Stimulated activated CD4-positive, alpha-beta T cell treated with anti-CD3 and anti-CD28 coated beads, Interleukin-4, amount 100 ng/mL, for 24 hours (primary cell): ENCODE results near the gene HCAR2.
A peak's percentile ranks its signal among the peaks of the same experiment; 100 is the strongest.
"Not testable (repeated sequence)": the region's sequence is repeated elsewhere in the genome, so short reads cannot be mapped to it uniquely, and the experiment has no call there.

Experiments
- DNase-seq: peaks from one replicate; pipeline ENCODE4 v3.0.0-alpha.2; 2020

HCAR2 gene

DNA sequence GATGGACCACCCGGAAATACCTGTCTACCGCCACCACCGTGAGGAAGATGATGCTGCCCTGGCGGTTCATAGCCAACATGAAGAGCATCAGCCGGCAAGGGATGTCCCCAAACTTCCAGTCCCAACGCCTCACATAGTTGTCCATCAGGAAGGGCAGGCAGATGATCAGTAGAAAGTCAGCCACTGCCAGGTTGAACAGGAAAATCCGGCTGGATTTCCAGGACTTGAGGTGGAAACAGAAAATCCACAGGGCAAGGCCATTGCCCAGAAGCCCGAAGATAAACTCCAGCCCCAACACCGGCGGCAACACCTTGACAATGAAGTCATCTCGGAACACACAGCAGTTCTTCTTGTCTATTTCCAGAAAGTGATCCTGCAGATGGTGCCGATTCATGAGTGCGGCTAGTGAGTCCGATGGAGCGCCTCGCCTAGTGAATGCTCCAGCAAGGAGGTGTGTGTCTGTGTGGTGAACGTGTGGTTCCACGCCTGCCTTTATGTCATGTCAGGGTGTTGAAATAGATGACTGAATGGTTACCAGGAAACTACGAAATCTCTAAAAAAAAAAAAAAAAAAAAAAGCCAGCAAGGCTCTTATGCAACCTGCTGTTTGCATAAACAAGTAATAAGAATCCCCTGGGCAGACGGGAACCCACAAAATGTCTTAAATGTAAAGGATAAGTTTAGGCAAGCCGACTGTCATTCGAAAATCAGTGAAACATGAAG lies at the start of gene HCAR2:
TSS of gene HCAR2 (minus strand) at position 468 of the 722 bp plus-strand sequence. CDS start at position 394, 74 bp downstream.
- not testable (repeated sequence) for DNase-seq

DNA sequence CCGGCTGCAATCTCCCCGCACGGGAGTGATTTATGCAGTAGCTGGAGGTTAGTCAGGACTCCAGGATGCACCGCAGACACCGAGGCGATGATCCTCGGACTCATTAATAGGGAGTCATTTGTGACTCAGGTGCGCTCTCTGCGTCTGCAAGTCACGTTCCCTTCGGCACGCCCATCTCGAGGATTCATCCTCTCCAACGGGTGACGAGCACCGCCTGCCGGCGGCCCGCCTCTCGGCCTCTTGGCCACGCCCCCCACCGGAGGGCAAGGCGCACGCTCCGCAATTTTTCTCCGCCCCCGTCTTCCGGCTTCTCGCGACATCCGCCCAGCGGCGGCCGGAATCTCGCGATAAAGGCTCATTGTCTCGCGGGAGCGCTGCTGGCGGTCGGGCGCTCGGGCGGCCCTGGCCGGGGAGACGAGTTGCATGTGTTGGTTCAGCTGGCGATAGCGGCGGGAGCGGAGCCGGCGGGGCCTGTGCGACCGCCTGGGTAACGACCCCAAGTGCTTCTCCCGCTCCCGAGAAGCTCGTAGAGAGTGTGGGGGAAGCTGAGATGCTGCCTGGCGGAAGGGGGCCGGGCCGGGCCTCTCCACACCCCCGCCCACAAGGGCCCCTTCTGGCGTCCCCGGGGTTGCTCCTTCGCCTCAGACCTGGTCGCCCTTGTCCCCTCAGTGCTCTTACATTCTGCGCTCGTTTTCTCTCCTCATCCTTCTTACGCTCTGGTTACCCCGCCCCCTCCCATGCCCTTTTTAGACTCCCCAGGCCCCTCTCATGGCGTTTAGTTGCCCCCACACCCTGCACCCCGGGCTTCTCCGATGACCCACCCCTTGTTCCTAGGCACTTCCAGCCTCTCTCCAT lies 49.5 kb upstream of the HCAR2 start, which contains the start of gene DENR:
TSS of gene DENR (plus strand) at position 361 of the 855 bp plus-strand sequence. CDS start 878 bp downstream, outside the sequence.
- DNase-seq: peak; percentile 100

DNA sequence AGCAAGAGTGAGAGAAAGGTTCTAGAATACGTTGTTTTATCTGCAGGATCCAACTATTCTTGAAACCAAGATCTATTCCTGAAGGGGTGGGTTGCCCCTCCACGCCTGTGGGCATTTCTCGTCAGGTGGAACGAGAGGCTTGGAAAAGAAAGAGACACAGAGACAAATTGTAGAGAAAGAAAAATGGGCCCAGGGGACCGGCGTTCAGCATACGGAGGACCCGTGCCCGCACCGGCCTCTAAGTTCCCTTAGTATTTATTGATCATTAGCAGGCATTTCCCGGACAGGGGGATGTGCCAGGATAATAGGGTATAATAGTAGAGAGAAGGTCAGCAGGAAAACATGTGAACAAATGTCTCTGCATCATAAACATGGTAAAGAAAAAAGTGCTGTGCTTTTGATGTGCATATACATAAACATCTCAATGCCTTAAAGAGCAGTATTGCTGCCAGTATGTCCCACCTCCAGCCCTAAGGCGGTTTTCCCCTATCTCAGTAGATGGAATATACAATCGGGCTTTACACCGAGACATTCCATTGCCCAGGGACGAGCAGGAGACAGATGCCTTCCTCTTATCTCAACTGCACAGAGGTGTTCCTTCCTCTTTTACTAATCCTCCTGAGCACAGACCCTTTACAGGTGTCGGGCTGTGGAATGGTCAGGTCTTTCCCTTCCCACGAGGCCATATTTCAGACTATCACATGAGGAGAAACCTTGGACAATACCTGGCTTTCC lies 47.8 kb upstream of the HCAR2 start:
- DNase-seq: not testable (repeated sequence)

DNA sequence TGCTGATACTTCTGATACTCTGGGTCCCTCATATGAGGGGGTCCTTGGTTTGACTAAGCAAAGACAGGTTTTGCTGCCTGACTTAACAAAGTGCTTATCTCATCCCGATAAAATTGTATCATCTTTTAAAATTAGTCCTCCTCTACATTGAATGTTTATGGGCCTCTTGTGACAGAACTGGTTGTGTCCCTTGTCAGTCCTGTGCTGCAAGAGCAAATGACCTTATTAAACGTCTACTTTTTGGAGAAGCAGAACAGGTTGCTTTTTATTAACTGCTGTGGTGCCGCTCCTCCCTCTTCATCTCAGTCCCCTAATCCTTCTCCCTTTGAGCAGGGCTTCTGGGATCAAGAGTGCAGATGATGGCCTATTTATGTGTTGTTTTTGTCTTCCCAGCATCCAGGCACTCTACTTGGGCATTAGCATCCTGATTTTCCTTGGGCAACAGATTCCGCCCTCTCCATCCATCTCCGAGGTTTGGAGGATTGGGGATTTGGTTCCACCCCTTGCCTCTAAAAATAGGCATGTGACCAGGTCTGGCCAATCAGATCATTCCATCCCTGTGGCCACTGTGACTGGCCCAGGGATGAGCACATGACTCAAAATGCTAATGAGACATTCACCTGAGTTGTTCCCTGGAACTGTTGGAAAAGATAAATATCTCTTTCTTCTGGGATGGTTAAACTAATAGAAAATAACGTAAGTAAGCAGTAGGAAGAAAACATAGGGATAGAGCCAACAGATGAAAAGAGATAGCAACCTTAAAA lies 46.6 kb upstream of the HCAR2 start:
- no peak for DNase-seq

DNA sequence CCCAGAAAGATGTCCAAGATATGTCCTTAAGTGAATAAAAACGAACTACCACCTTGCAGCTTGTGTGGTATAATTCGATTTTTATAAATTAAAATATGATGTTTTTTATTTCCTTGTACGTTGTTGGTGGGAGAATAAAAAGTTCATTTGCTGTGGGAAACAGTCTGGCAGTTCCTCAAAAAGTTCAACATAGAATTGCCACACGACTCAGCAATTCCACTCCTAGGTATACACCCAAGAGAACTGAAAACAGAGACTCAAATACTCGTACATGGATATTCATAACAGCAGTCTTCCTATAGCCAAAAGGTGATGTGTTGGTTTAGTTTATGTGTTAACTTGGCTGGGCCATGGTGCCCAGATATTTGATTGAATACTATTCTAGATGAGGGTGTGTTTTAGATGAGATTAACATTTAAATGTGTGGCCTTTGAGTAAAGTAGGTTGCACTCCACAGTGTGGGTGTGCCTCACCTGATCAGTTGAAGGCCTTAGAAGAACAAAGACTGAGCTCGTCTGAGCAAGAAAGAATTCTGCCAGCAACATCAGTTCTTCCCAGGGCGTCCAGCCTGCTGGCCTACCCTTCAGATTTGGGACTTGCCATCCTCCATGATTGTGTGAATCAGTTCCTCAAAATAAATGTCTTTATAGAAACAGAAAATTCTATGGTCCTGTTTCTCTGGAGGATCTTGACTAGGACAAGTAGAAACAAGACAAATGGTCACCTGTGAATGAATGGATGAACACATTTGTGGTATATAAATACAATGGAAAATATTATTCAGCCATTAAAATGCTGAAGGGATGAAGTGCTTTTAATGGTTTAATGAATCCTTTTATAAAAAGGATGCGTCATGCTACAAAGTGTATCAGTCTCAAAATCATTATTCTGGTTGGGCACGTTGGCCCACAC lies 44.3 kb upstream of the HCAR2 start:
- DNase-seq: no peak

DNA sequence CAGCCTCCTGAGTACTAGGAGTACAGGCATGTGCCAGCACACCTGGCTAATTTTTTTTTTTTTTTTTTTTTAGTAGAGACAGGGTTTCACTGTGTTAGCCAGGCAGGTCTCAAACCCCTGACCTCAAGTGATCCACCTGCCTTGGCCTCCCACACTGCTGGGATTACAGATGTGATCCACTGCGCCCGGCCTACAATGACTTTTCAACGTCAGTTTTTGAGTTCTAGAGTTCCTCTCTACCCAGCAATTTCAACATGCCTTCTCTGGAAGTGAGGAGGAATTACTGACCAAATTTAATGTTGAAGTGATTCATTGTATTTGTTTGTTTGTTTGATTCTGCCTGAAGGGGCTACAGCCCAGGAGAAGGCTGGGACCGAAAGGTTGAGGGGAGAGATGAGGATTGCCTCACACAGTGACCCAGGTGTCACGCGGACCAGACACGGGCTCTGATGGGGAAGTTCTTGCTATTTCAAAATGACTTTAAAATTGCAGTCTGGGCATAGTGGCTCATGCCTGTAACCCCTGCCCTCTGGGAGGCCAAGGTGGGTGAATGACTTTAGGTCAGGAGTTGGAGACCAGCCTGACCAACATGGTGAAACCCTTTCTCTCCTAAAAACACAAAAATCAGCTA lies 40.9 kb upstream of the HCAR2 start:
- no peak for DNase-seq

DNA sequence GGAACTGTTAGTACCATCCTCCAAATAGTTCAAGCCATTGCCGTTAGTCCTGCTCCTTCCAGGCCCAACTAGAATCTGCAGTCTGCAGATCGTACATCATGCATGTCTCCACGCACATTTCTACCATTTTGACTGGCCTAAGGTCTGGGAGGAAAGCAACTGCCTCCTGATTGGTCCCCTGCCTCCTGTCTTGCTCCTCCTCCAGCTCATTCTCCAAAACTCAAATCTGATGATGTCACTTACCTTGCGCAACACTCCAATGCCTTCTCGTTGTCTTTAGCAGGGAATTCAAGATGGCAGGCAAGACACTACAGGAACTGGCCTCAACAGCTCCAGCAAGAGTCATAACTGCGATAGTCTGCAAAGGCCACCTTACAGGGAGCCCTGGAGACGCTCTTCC lies 37.2 kb upstream of the HCAR2 start:
- DNase-seq: no peak

DNA sequence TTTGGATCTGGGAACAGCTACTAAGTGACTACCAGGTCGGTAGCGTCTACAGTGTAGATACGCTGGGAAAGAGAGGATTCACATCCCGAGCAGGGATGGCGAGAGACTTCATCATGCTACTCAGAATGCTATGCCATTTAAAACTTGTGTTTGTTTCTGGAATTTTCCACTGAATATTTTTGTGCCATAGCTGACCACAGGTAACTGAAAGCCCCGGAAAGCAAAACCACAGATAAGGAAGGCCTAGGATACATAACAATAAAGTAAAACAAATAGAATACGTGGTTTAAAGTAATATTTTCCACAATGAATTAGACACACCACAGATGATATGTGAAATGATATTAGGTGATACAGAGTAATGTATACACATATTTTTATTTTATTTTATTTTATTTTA lies 35.4 kb upstream of the HCAR2 start:
- no peak for DNase-seq

DNA sequence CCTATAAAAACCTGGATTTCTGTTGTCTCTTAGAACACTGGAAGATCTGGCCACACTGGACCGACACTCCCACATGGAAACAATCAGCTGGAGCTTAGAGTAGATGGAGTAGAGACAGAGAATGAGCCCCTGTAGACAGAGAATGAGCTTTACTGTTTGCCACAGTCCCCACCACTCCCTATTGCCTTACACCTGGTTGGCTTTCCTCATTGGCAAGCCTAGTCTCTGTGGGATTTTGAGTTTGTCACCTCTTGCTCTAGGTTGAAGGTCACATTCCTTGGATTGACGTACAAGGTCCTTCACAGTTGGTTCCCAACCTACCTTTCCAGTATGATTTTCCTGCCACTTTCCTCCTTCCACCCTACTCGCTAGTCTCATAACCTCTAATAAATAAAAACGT lies 29.5 kb upstream of the HCAR2 start:
- DNase-seq: no peak

DNA sequence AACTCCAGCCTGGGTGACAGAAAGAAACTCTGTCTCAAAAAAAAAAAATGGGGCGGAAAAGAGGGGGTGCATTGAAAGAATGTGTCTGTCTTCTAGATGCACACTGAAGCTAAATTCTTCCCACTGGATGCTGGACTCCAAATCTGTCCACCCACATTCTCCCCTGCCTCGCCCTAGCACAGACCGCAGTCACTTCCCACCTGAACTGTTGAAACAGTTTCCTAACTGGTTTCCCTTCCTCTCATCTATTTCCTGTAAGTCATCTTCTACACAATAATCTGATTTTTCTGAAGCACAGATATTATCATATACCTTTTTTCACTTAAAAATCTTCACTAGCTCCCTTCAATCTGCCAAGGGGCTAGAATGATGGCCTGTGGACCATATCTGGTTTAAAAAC lies 29.0 kb upstream of the HCAR2 start:
- DNase-seq: peak; percentile 24

DNA sequence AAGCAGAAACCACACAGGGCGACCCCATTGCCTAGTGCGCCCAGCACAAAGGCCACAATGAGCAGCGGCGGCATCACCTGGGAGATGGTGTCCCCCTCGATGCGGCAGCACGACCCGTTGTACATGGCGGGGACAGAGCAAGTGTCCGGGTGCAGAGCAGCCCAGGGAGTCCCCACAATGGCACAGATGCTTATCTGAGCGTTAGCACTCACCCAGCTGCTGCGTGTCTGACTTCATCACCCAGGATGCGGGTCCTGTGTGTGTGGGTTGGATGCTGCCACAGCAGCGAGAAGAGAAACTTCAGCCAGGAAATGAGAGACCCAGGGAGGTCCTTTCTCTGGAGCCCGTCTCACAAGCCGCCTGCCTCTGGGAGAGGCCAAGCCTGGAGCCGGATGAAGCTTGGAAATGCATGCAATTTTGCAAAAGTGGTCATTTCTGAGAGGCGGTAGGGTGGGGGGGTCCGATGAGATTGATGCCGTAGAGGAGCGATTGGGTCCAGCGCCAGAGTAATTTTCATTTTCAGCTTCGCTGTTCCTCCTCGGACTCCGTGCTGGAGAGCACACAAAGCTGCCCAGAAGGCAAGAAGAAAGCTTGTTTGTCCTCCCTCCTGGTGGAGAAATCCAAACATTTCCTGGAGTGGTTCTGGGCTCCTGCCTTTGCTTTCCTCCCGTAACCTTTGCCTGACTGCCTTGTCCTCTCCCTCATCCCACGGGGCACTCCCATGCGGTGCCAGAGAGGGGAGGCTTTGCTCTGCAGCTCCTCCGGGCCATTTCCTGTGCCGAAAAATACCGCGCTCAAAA lies 27.3 kb upstream of the HCAR2 start, which contains the start of gene HCAR1:
TSS of gene HCAR1 (minus strand) at position 630 of the 800 bp plus-strand sequence. CDS start at position 125, 505 bp downstream.
- DNase-seq: peak; percentile 50

DNA sequence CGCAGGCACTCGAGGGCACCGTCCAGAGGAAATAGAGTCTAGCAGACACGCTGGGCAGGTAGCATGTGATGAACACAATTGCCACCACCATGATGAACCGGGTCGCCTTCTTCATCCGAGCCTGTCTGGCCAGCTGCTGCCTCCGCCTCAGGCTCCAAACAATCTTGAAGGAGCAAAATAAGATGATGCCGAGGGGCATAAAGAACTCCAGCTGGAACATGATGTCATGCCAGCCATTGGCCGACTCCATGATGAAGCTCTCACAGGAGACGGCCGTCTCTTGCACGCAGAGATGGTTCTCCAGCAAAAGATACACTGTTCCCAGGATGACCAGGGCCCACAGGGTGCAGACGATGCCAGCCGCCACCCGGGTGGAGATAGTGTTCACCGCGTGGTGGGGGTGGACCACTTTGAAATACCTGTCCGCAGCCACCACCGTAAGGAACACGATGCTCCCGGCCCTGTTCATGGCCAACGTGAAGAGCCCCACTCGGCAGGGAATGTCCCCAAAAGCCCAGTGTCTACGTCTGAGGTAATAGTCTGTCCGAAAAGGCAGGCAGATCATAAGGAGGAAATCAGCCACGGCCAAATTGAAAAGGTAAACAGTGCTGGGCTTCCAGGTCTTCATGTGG lies 26.5 kb upstream of the HCAR2 start:
- DNase-seq: no peak

DNA sequence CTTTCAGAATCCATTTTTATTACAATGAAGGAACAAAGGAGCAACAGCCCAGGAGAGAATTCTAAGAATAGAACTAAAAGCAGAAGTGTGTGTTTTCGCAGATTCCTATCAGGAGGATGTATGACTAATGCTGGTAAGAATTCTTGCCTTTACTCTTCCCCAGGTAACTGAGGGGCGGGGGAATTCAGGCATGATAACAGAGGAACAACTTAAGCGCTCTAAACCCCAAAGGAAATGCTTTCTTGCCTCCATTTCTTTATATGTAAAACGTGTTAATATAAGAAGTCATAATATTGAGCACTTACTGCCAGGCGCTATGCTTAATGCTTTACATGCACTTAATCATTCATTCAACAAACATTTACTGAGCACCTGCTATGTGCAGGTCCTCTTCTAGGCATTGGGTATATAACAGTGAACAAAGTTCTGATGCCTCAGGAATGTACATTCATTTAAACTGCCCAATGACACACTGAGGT lies 23.0 kb upstream of the HCAR2 start:
- DNase-seq: peak; percentile 25

DNA sequence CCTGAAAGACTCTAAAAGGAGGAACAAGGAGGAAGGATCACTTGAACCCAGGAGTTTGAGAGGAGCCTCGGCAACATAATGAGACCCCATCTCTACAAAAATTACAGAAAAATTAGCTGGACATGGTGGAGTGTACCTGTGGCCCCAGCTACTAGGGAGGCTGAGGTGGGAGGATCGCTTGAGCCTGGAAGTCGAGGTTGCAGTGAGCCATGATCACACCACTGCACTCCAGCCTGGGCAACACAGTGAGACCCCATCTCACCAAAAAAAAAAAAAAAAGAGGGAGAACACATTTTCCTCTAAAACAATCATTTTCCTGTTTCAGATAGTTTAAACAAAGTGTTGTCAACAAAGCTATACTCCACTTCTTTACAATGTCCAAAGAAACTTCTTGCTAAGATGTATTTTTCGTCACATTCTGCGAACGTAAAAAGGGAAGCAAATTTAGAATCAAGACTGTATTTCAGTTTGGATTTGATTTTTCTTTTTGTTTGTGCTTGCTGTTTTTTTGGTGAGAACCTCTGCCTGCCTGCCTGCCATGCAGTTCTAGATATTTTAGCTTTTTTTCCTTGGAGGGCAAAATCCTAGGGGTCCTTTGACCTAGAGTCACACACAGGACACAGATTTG lies 22.4 kb upstream of the HCAR2 start:
- DNase-seq: no peak

DNA sequence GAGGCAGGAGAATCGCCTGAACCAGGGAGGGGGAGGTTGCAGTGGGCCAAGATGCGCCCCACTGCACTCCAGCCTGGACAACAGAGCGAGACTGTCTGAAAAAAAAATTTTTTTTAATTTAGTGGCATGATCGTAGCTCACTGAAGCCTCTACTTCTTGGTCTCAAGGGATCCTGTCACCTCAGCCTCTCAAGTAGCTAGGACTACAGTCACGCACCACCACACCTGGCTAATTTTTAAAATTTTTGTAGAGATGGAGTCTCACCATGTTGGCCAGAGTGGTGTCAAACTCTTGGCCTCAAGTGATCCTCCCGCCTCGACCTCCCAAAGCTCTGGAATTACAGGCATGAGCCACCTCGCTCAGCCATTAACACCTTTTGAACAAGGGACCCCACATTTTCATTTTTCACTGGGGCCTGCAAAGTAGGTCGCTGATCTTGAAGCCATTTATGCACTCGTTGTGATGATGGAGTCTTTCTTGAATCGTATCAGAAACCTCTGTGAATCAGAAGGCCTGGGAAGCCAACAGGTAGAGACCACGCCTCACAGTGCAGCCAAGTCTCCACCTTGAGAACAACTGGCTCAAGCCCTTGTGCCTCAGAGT lies 21.6 kb upstream of the HCAR2 start:
- no peak for DNase-seq

DNA sequence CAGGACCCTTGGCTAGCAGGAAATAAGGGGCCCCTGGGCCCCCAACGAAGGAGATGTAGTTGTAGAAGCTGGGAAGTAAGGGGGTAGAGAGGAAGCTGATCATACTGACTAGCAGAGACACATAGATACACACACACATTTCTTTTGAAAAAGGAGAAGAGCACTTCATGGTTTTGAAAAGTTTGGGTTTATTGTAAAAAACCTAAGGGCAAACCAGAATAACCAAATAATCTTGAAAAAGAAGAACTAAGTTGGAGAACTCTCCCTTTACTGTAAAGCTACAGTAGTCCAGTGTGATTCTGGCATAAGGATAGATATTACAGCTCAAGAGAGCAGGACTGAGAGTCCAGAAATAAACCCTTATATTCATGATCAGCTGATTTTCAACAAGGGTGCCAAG lies 19.2 kb upstream of the HCAR2 start:
- no peak for DNase-seq

DNA sequence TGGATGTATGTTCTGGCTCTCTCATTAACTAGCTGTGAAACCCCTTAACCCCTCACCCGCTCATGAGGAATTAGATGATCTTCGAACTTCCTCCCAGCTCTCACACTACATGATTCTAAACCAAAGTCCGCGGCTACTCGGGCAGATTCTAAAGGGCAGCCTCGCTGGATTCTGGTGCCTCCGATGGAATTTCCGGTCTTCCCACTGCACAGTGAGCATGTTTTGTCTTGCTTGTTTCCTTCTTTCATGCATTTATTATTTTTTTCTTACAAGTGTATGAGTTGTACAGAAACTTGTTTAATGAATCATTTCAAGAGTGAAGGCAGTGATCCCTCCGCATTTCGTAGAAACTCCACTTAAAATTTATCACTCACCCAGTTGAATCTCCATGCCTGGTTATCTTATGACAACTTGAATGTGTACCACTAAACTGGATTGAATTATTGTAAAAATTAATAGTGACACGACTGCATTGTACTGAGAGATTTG lies 17.9 kb upstream of the HCAR2 start:
- no peak for DNase-seq

DNA sequence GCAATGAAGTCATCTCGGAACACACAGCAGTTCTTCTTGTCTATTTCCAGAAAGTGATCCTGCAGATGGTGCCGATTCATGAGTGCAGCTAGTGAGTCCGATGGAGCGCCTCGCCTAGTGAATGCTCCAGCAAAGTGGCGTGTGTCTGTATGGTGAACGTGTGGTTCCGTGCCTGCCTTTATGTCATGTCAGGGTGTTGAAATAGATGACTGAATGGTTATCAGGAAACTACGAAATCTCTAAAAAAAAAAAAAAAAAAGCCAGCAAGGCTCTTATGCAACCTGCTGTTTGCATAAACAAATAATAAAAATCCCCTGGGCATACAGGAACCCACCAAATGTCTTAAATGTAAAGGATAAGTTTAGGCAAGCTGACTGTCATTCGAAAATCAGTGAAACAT lies 13.5 kb upstream of the HCAR2 start, which contains the start of gene HCAR3:
TSS of gene HCAR3 (minus strand) at position 154 of the 400 bp plus-strand sequence. CDS start at position 80, 74 bp downstream.
- not testable (repeated sequence) for DNase-seq
